Measurements from ENCODE around the gene HGS.

DNA sequence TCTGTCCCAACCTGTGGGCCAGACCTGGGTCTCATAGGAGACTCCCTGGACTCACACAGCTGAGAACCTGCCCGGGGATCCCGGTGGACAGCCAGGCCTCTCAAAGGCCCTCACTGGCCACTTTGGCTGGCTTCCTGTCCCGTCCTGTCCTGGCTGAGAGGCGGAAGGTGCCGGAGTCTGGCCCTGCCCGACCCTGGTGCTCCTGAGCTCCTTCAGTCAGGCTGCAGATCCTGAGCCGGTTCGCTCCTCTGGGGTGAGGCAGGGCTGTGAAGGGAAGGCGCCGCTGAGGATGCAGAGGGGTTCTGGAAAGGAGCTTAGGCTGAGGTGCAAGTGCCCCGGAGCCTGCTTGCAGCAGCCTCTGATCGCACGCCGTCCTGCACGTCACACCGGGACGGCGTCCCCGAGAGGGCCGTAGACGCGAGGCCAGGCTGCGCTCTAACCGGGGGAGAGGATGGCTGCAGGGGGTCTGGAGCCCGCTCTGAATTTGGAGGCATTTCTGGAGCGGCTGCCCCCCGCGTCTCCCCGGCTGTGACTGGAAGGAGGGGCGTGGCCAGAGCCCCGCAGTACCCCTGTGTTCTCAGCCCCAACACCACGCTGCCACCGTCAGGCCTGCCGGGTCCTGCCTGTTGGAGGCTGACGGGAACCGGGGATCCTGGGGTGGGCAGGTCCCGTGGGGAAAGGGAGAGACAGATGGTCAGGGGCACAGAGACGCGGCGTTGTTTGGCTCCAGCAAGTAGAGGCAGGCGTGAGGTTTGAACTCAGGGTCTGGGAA, 4.1 kb downstream of the HGS start:
- TF ChIP-seq, protein P1, sequence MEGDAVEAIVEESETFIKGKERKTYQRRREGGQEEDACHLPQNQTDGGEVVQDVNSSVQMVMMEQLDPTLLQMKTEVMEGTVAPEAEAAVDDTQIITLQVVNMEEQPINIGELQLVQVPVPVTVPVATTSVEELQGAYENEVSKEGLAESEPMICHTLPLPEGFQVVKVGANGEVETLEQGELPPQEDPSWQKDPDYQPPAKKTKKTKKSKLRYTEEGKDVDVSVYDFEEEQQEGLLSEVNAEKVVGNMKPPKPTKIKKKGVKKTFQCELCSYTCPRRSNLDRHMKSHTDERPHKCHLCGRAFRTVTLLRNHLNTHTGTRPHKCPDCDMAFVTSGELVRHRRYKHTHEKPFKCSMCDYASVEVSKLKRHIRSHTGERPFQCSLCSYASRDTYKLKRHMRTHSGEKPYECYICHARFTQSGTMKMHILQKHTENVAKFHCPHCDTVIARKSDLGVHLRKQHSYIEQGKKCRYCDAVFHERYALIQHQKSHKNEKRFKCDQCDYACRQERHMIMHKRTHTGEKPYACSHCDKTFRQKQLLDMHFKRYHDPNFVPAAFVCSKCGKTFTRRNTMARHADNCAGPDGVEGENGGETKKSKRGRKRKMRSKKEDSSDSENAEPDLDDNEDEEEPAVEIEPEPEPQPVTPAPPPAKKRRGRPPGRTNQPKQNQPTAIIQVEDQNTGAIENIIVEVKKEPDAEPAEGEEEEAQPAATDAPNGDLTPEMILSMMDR (conservative IDR thresholded peaks at IDR 0.05; ENCODE audit: low read depth, low read length), result no peak
- TF ChIP-seq POLR2A (IDR thresholded peaks at IDR 0.05; ENCODE audit: low read depth, low read length) (no peak), RAD21 (IDR thresholded peaks at IDR 0.05; ENCODE audit: low read length) (no peak), MAZ (IDR thresholded peaks at IDR 0.05; ENCODE audit: borderline replicate concordance, low read depth, low read length) (no peak), RCOR1 (IDR thresholded peaks at IDR 0.05; ENCODE audit: insufficient replicate concordance, low read length) (no peak), CEBPB (IDR thresholded peaks at IDR 0.05; ENCODE audit: low read depth, low read length) (no peak), CHD1 (IDR thresholded peaks at IDR 0.05; ENCODE audit: low read depth, low read length) (no peak), SMC3 (IDR thresholded peaks at IDR 0.05; ENCODE audit: low read depth, low read length) (no peak)
- TF ChIP-seq, protein P2, sequence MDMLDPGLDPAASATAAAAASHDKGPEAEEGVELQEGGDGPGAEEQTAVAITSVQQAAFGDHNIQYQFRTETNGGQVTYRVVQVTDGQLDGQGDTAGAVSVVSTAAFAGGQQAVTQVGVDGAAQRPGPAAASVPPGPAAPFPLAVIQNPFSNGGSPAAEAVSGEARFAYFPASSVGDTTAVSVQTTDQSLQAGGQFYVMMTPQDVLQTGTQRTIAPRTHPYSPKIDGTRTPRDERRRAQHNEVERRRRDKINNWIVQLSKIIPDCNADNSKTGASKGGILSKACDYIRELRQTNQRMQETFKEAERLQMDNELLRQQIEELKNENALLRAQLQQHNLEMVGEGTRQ (IDR thresholded peaks at IDR 0.05; ENCODE audit: low read depth, low read length), result no peak
